Measurements from ENCODE around the gene OR51D1.

Gene OR51D1

GRCh38 chr11:4619514-4619913 lies 17.8 kb upstream of the OR51D1 start:
- H4K5ac ChIP-seq (ENCODE audit: low read length) = no peak overlapping the region
- no peak for DNase-seq

GRCh38 chr11:4626207-4627099 lies 10.8 kb upstream of the OR51D1 start:
- no peak overlapping the region for H3K27ac ChIP-seq (ENCODE audit: low read depth, low read length)
- no peaks in the 10 kb centered on the region for H3K36me3 ChIP-seq (ENCODE audit: control insufficient read depth, insufficient read depth, low read length)
- no peaks in the 10 kb centered on the region for H3K79me2 ChIP-seq (ENCODE audit: control insufficient read depth, insufficient read depth, low read length)
- no peak overlapping the region for H3K9ac ChIP-seq (ENCODE audit: low read length)
- no peaks in the 10 kb centered on the region for H3K79me1 ChIP-seq (ENCODE audit: low read length)
- H3K27me3 ChIP-seq (ENCODE audit: insufficient read depth, low read length, poor library complexity) = no peaks in the 10 kb centered on the region
- H2BK5ac ChIP-seq (ENCODE audit: low read length) = no peak overlapping the region
- H2AK5ac ChIP-seq (ENCODE audit: low read length) = no peak overlapping the region
- no peak overlapping the region for H3K56ac ChIP-seq (ENCODE audit: low read length)
- H3K4me1 ChIP-seq (ENCODE audit: control insufficient read depth, low read depth, low read length) = no peaks in the 10 kb centered on the region
- no peak overlapping the region for H3K18ac ChIP-seq (ENCODE audit: low read length)
- H3K4ac ChIP-seq (ENCODE audit: low read depth, low read length) = no peak overlapping the region
- H3K4me2 ChIP-seq (ENCODE audit: low read length) = no peak overlapping the region
- WGBS (ENCODE audit: extremely low coverage, insufficient coverage, low lambda C conversion rate) = no CpG with 5 or more reads among the region's 15 CpGs
- no peak overlapping the region for H2BK120ac ChIP-seq (ENCODE audit: low read depth, low read length)
- no peak overlapping the region for H2BK15ac ChIP-seq (replicated peaks; ENCODE audit: low read depth)
- no peak overlapping the region for H3K23ac ChIP-seq (ENCODE audit: low read length)
- H4K5ac ChIP-seq (ENCODE audit: low read length) = no peak overlapping the region
- peak; percentile 81 for DNase-seq
- H3K4me3 ChIP-seq (ENCODE audit: low read length) = no peak overlapping the region
- H4K8ac ChIP-seq (ENCODE audit: low read depth, low read length) = no peak overlapping the region

More at GRCh38 chr11:4619514-4619913, 17.8 kb upstream of the OR51D1 start:
- no peak overlapping the region for H3K4ac ChIP-seq (ENCODE audit: low read depth, low read length)
- no peaks in the 10 kb centered on the region for H3K27me3 ChIP-seq (ENCODE audit: insufficient read depth, low read length, poor library complexity)
- H2BK5ac ChIP-seq (ENCODE audit: low read length) = no peak overlapping the region
- no peak overlapping the region for H2AK5ac ChIP-seq (ENCODE audit: low read length)
- no peak overlapping the region for H3K4me3 ChIP-seq (ENCODE audit: low read length)
- H3K4me1 ChIP-seq (ENCODE audit: control insufficient read depth, low read depth, low read length) = no peaks in the 10 kb centered on the region
- H3K36me3 ChIP-seq (ENCODE audit: control insufficient read depth, insufficient read depth, low read length) = no peaks in the 10 kb centered on the region
- no peak overlapping the region for H3K9ac ChIP-seq (ENCODE audit: low read length)
- no CpG with 5 or more reads among the region's 9 CpGs for WGBS (ENCODE audit: extremely low coverage, insufficient coverage, low lambda C conversion rate)
- no peak overlapping the region for H2BK120ac ChIP-seq (ENCODE audit: low read depth, low read length)
- no peak overlapping the region for H3K18ac ChIP-seq (ENCODE audit: low read length)
- H2BK15ac ChIP-seq (replicated peaks; ENCODE audit: low read depth) = no peak overlapping the region
- H3K56ac ChIP-seq (ENCODE audit: low read length) = no peak overlapping the region
- H4K8ac ChIP-seq (ENCODE audit: low read depth, low read length) = no peak overlapping the region
- no peaks in the 10 kb centered on the region for H3K79me1 ChIP-seq (ENCODE audit: low read length)
- H3K27ac ChIP-seq (ENCODE audit: low read depth, low read length) = no peak overlapping the region
- H3K23ac ChIP-seq (ENCODE audit: low read length) = no peak overlapping the region
- no peaks in the 10 kb centered on the region for H3K79me2 ChIP-seq (ENCODE audit: control insufficient read depth, insufficient read depth, low read length)
- no peak overlapping the region for H3K4me2 ChIP-seq (ENCODE audit: low read length)

GRCh38 chr11:4636136-4636535 lies 1.1 kb upstream of the OR51D1 start:
- no peak overlapping the region for H3K27ac ChIP-seq (ENCODE audit: low read depth, low read length)
- no peak for DNase-seq
- no peak overlapping the region for H3K18ac ChIP-seq (ENCODE audit: low read length)
- no peak overlapping the region for H2BK5ac ChIP-seq (ENCODE audit: low read length)
- H3K4me3 ChIP-seq (ENCODE audit: low read length) = no peak overlapping the region
- no peak overlapping the region for H3K4me2 ChIP-seq (ENCODE audit: low read length)
- H3K9ac ChIP-seq (ENCODE audit: low read length) = no peak overlapping the region
- H3K36me3 ChIP-seq (ENCODE audit: control insufficient read depth, insufficient read depth, low read length) = no peaks in the 10 kb centered on the region
- no peaks in the 10 kb centered on the region for H3K4me1 ChIP-seq (ENCODE audit: control insufficient read depth, low read depth, low read length)
- H3K23ac ChIP-seq (ENCODE audit: low read length) = no peak overlapping the region
- H2AK5ac ChIP-seq (ENCODE audit: low read length) = no peak overlapping the region
- H3K79me2 ChIP-seq (ENCODE audit: control insufficient read depth, insufficient read depth, low read length) = no peaks in the 10 kb centered on the region
- H3K79me1 ChIP-seq (ENCODE audit: low read length) = no peaks in the 10 kb centered on the region
- H3K4ac ChIP-seq (ENCODE audit: low read depth, low read length) = no peak overlapping the region
- H3K27me3 ChIP-seq (ENCODE audit: insufficient read depth, low read length, poor library complexity) = no peaks in the 10 kb centered on the region
- no peak overlapping the region for H2BK120ac ChIP-seq (ENCODE audit: low read depth, low read length)
- H3K56ac ChIP-seq (ENCODE audit: low read length) = no peak overlapping the region
- no CpG with 5 or more reads among the region's 2 CpGs for WGBS (ENCODE audit: extremely low coverage, insufficient coverage, low lambda C conversion rate)
- no peak overlapping the region for H2BK15ac ChIP-seq (replicated peaks; ENCODE audit: low read depth)
- H4K5ac ChIP-seq (ENCODE audit: low read length) = no peak overlapping the region
- H4K8ac ChIP-seq (ENCODE audit: low read depth, low read length) = no peak overlapping the region

- no peak overlapping the region for H3K9ac ChIP-seq (ENCODE audit: low read length)
- no peaks in the 10 kb centered on the region for H3K27me3 ChIP-seq (ENCODE audit: insufficient read depth, low read length, poor library complexity)
- H4K5ac ChIP-seq (ENCODE audit: low read length) = no peak overlapping the region
- H3K4me1 ChIP-seq (ENCODE audit: control insufficient read depth, low read depth, low read length) = no peaks in the 10 kb centered on the region
- no peak overlapping the region for H3K4me3 ChIP-seq (ENCODE audit: low read length)
- no peak for DNase-seq
- WGBS (ENCODE audit: extremely low coverage, insufficient coverage, low lambda C conversion rate) = no CpG with 5 or more reads among the region's 3 CpGs
- no peak overlapping the region for H2BK5ac ChIP-seq (ENCODE audit: low read length)
- H3K4me2 ChIP-seq (ENCODE audit: low read length) = no peak overlapping the region
- no peak overlapping the region for H3K27ac ChIP-seq (ENCODE audit: low read depth, low read length)
- H2AK5ac ChIP-seq (ENCODE audit: low read length) = no peak overlapping the region
- H2BK15ac ChIP-seq (replicated peaks; ENCODE audit: low read depth) = no peak overlapping the region
- H3K79me2 ChIP-seq (ENCODE audit: control insufficient read depth, insufficient read depth, low read length) = no peaks in the 10 kb centered on the region
- no peak overlapping the region for H3K23ac ChIP-seq (ENCODE audit: low read length)
- no peak overlapping the region for H3K4ac ChIP-seq (ENCODE audit: low read depth, low read length)
- H3K56ac ChIP-seq (ENCODE audit: low read length) = no peak overlapping the region
- H3K18ac ChIP-seq (ENCODE audit: low read length) = no peak overlapping the region
- H3K79me1 ChIP-seq (ENCODE audit: low read length) = no peaks in the 10 kb centered on the region
- no peak overlapping the region for H2BK120ac ChIP-seq (ENCODE audit: low read depth, low read length)
- H4K8ac ChIP-seq (ENCODE audit: low read depth, low read length) = no peak overlapping the region
- no peaks in the 10 kb centered on the region for H3K36me3 ChIP-seq (ENCODE audit: control insufficient read depth, insufficient read depth, low read length)
Measured at GRCh38 chr11:4637662-4638047, 378 bp downstream of the OR51D1 start.

GRCh38 chr11:4639931-4640330 lies 2.7 kb downstream of the OR51D1 start:
- no peak overlapping the region for H2BK120ac ChIP-seq (ENCODE audit: low read depth, low read length)
- no peak for DNase-seq
- no CpG with 5 or more reads among the region's 6 CpGs for WGBS (ENCODE audit: extremely low coverage, insufficient coverage, low lambda C conversion rate)

GRCh38 chr11:4641501-4641900 lies 4.2 kb downstream of the OR51D1 start:
- no peak overlapping the region for H2BK15ac ChIP-seq (replicated peaks; ENCODE audit: low read depth)
- H3K4ac ChIP-seq (ENCODE audit: low read depth, low read length) = no peak overlapping the region
- H3K23ac ChIP-seq (ENCODE audit: low read length) = no peak overlapping the region
- no peaks in the 10 kb centered on the region for H3K36me3 ChIP-seq (ENCODE audit: control insufficient read depth, insufficient read depth, low read length)
- no peak overlapping the region for H2AK5ac ChIP-seq (ENCODE audit: low read length)
- no peak for DNase-seq
- no peak overlapping the region for H4K5ac ChIP-seq (ENCODE audit: low read length)
- no peaks in the 10 kb centered on the region for H3K79me1 ChIP-seq (ENCODE audit: low read length)
- no peak overlapping the region for H3K9ac ChIP-seq (ENCODE audit: low read length)
- H3K4me2 ChIP-seq (ENCODE audit: low read length) = no peak overlapping the region
- no peaks in the 10 kb centered on the region for H3K27me3 ChIP-seq (ENCODE audit: insufficient read depth, low read length, poor library complexity)
- H3K4me1 ChIP-seq (ENCODE audit: control insufficient read depth, low read depth, low read length) = no peaks in the 10 kb centered on the region
- no peaks in the 10 kb centered on the region for H3K79me2 ChIP-seq (ENCODE audit: control insufficient read depth, insufficient read depth, low read length)
- no peak overlapping the region for H3K4me3 ChIP-seq (ENCODE audit: low read length)
- 100% methylated on average over 3 of the region's 7 CpGs for WGBS (ENCODE audit: extremely low coverage, insufficient coverage, low lambda C conversion rate)
- H3K27ac ChIP-seq (ENCODE audit: low read depth, low read length) = no peak overlapping the region
- no peak overlapping the region for H2BK5ac ChIP-seq (ENCODE audit: low read length)
- no peak overlapping the region for H3K18ac ChIP-seq (ENCODE audit: low read length)
- H4K8ac ChIP-seq (ENCODE audit: low read depth, low read length) = no peak overlapping the region
- no peak overlapping the region for H2BK120ac ChIP-seq (ENCODE audit: low read depth, low read length)
- no peak overlapping the region for H3K56ac ChIP-seq (ENCODE audit: low read length)

More at GRCh38 chr11:4639931-4640330, 2.7 kb downstream of the OR51D1 start:
- no peaks in the 10 kb centered on the region for H3K27me3 ChIP-seq (ENCODE audit: insufficient read depth, low read length, poor library complexity)
- no peak overlapping the region for H4K8ac ChIP-seq (ENCODE audit: low read depth, low read length)
- H3K36me3 ChIP-seq (ENCODE audit: control insufficient read depth, insufficient read depth, low read length) = no peaks in the 10 kb centered on the region
- H4K5ac ChIP-seq (ENCODE audit: low read length) = no peak overlapping the region
- no peak overlapping the region for H2AK5ac ChIP-seq (ENCODE audit: low read length)
- H3K79me2 ChIP-seq (ENCODE audit: control insufficient read depth, insufficient read depth, low read length) = no peaks in the 10 kb centered on the region
- no peak overlapping the region for H3K18ac ChIP-seq (ENCODE audit: low read length)
- no peak overlapping the region for H3K9ac ChIP-seq (ENCODE audit: low read length)
- no peak overlapping the region for H2BK5ac ChIP-seq (ENCODE audit: low read length)
- no peak overlapping the region for H3K4me2 ChIP-seq (ENCODE audit: low read length)
- no peak overlapping the region for H3K56ac ChIP-seq (ENCODE audit: low read length)
- H3K23ac ChIP-seq (ENCODE audit: low read length) = no peak overlapping the region
- H3K27ac ChIP-seq (ENCODE audit: low read depth, low read length) = no peak overlapping the region
- H3K4me3 ChIP-seq (ENCODE audit: low read length) = no peak overlapping the region
- no peaks in the 10 kb centered on the region for H3K4me1 ChIP-seq (ENCODE audit: control insufficient read depth, low read depth, low read length)
- no peak overlapping the region for H3K4ac ChIP-seq (ENCODE audit: low read depth, low read length)
- no peaks in the 10 kb centered on the region for H3K79me1 ChIP-seq (ENCODE audit: low read length)
- no peak overlapping the region for H2BK15ac ChIP-seq (replicated peaks; ENCODE audit: low read depth)

Data from mesendoderm (in vitro differentiated cells).